CD4-positive, alpha-beta T cell treated with Interferon gamma for 1 hour (primary cell): ENCODE results near the gene ACTN3.
"Not testable (repeated sequence)": the region's sequence is repeated elsewhere in the genome, so short reads cannot be mapped to it uniquely, and the experiment has no call there.

Experiments used
- DNase-seq: peaks from one replicate; pipeline ENCODE4 v3.0.0-alpha.2; 2020

Gene ACTN3

DNA sequence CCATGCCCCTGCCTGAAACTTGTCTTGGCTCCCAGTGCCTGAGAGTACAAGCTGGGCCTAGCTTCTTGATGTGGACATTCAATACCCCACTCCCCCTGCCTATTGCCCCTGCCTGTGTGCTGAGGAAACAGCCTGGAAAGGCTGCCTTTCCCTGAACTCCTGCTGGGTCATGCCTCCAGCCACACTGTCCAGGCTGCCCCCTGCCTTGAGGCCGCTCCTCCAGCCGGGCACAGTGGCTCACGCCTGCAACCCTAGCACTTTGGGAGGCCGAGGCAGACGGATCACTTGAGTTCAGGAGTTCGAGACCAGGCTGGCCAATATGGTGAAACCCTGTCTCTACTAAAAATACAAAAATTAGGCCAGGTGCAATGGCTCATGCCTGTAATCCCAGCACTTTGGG, 56.4 kb downstream of the ACTN3 start:
- DNase-seq, result no peak

DNA sequence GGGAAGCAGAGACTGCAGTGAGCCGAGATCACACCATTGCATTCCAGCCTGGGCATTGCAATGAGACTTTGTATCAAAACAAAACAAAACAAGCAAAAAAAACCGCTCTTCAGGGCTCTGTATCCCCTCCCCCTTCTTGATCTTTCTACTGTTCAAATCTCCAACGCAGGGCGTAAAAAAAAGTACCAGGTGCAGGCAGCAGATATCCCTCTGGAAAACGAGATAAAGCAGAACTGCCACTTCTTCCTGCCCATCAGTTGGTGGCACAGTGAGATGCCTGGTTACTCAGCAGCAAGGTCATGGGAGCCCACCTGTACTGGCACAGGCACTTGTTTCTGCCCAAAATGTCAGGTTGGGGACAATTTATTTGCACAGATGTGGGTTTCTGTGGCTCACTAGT, 57.5 kb downstream of the ACTN3 start:
- no peak for DNase-seq

DNA sequence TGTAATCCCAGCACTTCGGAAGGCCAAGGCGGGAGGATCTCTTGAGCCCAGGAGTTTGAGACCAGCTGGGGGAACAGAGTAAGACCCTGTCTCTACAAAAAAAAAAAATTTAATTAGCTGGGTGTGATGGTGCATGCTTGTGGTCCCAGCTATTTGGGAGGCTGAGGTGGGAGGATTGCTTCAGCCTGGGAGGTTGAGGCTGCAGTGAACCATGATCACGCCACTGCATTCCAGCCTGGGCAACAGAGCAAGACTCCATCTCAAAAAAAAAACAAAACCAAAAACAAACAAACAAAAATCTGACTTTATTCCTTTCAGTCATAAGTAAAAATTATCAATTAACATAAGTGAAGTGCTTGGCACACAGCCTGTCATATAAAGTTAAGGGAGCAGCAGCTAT, 59.9 kb downstream of the ACTN3 start:
- not testable (repeated sequence) for DNase-seq

DNA sequence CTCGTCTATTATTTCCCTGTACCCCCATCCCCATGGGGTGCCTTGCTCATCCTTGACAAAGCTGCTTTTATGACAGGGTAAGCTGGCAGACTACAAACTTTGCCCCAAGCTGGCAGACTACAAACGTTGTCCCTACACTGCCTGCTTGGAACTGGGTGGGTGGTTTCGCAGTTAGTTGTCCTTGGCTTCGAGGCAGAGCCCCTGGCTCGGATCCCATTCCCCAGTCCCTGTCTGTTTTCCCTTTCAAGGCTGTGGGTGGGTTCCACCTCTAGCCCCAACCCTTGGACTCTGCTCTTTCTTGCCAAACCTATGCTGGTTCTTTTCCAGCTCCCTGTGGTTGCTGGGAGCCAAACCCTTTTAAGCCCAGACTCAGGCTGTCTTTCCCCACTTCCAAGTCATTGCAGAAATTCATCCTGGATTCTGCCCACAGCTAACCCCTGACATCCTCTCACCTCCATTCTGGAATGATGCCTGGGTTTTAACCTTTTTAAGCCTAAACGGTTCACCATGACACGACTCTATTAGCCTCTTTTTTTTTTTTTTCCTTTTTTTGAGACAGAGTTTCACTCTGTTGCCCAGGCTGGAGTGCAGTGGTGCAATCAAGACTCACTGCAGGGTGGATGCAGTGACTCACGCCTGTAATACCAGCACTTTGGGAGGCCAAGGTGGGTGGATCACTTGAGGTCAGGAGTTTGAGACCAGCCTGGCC, 60.6 kb downstream of the ACTN3 start:
- DNase-seq, result no peak

DNA sequence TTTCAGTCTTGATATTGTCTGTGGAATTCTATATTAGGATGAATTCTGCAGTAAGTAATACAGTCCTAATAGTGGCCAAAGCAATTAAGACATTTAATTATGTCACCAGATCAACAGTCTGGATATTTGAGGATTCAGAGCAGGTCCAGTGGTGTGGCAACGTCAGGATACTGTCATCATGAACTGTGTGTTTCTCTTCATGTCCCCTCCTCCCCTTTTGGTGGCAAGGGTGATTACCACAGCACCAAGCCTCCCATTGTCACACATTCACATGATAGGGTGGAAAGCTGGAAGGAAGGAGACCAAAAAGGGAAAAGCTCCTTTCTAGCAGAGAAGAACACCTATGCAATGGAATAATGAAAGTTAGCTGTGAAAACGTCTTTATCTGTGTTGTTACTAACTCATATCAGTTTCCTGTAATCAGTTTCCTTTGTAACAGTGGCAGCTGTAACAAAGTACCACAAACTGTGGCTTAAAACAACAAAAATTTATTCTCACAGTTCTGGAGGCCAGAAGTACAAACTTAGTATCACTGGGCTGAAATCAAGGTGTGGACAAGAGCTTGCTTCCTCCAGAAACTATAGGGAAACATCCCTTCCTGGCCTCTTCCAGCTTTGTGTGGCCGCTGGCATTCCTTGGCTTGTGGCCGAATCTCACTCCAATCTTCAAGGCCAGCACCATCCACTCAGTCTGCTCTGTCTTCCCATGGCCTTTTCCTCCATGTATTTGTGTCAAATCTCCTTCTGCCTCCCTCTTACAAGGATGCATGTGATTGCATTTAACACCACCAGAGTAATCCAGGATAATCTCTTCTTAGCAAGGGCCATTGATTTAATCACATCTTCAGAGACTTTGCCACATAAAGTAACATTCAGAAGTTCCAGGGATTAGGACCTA, 63.3 kb downstream of the ACTN3 start:
- no peak for DNase-seq

DNA sequence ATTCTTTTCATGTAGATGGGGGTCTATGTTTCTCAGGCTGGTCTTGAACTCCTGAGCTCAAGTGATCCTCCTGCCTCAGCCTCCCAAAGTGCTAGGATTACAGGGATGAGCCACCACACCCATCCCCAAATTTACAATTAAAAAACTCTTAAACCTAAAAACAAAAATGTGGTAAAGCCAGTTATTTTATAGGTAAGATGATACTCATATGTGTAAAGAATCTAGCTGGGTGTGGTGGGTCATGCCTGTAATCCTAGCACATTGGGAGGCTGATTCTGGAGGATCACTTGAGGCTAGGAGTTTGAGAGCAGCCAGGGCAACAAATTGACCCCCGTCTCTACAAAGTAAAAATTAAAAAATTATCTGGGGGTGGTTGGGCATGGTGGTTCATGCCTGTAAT, 65.8 kb downstream of the ACTN3 start:
- DNase-seq, result no peak
